ENCODE data around the gene BLNK. TPM values are rescaled to one million over a fixed set of nuclear protein-coding genes. Genes with fewer than 3 reads are reported as not detected.

Gene BLNK
- total RNA-seq, 1 donor from 2014 or later = 7.1 TPM

DNA sequence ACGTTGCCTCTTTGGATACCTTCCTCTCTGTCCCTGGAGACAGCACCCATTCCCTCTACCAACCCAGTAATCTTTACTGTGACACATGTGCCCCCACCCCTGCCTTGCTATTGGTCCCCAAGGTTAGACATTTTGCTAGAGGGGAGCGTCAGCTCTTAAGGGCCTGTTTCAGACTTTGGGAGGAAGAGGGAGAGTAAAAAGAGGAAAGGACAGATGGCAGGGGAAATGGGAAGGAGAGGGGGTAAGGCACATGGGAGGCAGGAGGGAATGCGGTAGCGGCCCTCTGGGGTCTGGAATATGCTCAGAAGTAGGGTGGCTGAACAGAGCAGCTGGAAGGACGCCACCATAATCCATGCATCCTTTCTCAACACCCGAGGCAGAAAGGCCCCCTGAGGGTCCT lies 12.2 kb downstream of the BLNK start:
- Mint-ChIP-seq H3K27me3 (ENCODE audit: low read depth) (no peaks in the 10 kb centered on the region), H3K27ac (no peak overlapping the region), H3K4me3 (no peak overlapping the region), H3K36me3 (no peaks in the 10 kb centered on the region), H3K9me3 (no peaks in the 10 kb centered on the region), H3K4me1 (peaks cover 7% of the 10 kb centered on the region)
- DNase-seq (ENCODE audit: low spot score in 2 of 2, unreplicated experiment in 2 of 2) = no peak
- TF ChIP-seq, protein P1, sequence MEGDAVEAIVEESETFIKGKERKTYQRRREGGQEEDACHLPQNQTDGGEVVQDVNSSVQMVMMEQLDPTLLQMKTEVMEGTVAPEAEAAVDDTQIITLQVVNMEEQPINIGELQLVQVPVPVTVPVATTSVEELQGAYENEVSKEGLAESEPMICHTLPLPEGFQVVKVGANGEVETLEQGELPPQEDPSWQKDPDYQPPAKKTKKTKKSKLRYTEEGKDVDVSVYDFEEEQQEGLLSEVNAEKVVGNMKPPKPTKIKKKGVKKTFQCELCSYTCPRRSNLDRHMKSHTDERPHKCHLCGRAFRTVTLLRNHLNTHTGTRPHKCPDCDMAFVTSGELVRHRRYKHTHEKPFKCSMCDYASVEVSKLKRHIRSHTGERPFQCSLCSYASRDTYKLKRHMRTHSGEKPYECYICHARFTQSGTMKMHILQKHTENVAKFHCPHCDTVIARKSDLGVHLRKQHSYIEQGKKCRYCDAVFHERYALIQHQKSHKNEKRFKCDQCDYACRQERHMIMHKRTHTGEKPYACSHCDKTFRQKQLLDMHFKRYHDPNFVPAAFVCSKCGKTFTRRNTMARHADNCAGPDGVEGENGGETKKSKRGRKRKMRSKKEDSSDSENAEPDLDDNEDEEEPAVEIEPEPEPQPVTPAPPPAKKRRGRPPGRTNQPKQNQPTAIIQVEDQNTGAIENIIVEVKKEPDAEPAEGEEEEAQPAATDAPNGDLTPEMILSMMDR (IDR thresholded peaks at IDR 0.05; ENCODE audit: unreplicated experiment) = no peak

DNA sequence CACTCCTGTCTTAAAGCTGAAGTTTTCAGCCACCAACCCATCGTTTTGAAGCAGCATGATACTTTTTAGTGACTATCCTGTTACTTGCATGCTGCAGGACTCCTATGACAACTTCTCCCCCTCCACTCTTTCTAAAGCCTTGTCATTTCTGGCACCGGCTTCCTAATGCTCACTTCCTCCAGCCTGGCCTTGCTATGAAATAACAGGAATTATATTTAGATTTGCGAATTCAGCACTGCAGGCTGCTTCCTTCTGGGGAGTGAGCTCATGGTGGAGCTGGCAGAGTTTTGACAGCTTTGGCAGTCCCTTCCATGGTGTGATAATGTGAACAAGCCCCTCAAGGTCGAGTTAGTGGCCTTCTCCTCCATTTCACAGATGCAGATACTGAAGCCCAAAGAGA lies 13.4 kb downstream of the BLNK start:
- Mint-ChIP-seq H3K27me3 (ENCODE audit: low read depth) (no peaks in the 10 kb centered on the region), H3K27ac (no peak overlapping the region), H3K4me1 (peaks cover 7% of the 10 kb centered on the region), H3K36me3 (no peaks in the 10 kb centered on the region), H3K9me3 (no peaks in the 10 kb centered on the region), H3K4me3 (no peak overlapping the region)
- TF ChIP-seq, protein P1 (IDR thresholded peaks at IDR 0.05; ENCODE audit: unreplicated experiment) = no peak
- DNase-seq (ENCODE audit: low spot score in 2 of 2, unreplicated experiment in 2 of 2) = no peak

DNA sequence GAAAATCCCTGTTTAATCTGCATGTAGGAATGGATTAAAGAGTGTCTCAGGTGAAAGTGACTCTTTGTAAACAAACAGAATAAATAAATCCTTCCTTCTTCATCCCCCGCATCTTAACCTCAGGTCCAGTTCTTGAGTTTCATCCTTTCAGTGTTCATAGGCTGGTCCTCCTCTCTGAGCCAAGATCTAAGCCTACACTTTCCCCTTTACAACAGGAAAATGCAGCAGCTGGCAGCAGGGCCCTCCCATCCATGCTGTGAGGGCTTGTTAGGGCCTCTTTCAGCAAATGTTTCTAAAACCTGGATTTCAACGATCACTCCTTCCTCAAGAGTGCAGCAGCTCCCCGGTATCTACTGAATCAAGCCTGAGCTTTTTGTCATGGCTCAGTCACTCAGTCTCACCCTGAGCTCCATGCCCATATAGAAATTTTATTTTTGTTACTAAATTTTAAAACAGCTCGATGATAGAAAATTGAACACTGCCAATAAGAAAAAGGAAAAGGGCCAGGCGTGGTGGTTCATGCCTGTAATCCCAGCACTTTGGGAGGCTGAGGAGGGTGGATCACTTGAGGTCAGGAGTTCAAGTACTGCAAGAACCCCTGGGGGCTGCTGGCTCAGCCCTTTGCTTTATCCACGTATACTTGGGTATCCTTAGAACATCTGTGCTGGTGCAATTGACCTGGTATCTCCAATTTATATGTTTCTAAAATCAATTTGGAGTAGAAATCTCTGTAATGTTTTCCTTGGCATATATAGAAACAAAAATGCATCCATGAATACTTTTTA lies 15.6 kb downstream of the BLNK start:
- no peaks in the 10 kb centered on the region for H3K27me3 Mint-ChIP-seq (ENCODE audit: low read depth)
- DNase-seq (ENCODE audit: low spot score in 2 of 2, unreplicated experiment in 2 of 2) = no peak
- no peaks in the 10 kb centered on the region for H3K36me3 Mint-ChIP-seq
- H3K4me3 Mint-ChIP-seq = no peak overlapping the region
- no peaks in the 10 kb centered on the region for H3K9me3 Mint-ChIP-seq
- TF ChIP-seq, protein P1 (IDR thresholded peaks at IDR 0.05; ENCODE audit: unreplicated experiment) = no peak
- H3K27ac Mint-ChIP-seq = no peak overlapping the region
- H3K4me1 Mint-ChIP-seq = peaks cover 4% of the 10 kb centered on the region

GRCh38 chr10:96254976-96255375 lies 16.4 kb downstream of the BLNK start:
- Mint-ChIP-seq H3K4me3 (no peak overlapping the region), H3K4me1 (peaks cover 4% of the 10 kb centered on the region), H3K27ac (no peak overlapping the region), H3K27me3 (ENCODE audit: low read depth) (no peaks in the 10 kb centered on the region), H3K36me3 (no peaks in the 10 kb centered on the region), H3K9me3 (no peaks in the 10 kb centered on the region)
- DNase-seq (ENCODE audit: low spot score in 2 of 2, unreplicated experiment in 2 of 2) = no peak
- TF ChIP-seq, protein P1 (IDR thresholded peaks at IDR 0.05; ENCODE audit: unreplicated experiment) = no peak

- TF ChIP-seq, protein P1 (IDR thresholded peaks at IDR 0.05; ENCODE audit: unreplicated experiment) = no peak
- peaks cover 4% of the 10 kb centered on the region for H3K4me1 Mint-ChIP-seq
- H3K9me3 Mint-ChIP-seq = peaks cover 2% of the 10 kb centered on the region
- no peak overlapping the region for H3K4me3 Mint-ChIP-seq
- no peak for DNase-seq (ENCODE audit: low spot score in 2 of 2, unreplicated experiment in 2 of 2)
- no peaks in the 10 kb centered on the region for H3K27me3 Mint-ChIP-seq (ENCODE audit: low read depth)
- H3K27ac Mint-ChIP-seq = no peak overlapping the region
- no peaks in the 10 kb centered on the region for H3K36me3 Mint-ChIP-seq
Measured at GRCh38 chr10:96252730-96253129, 18.6 kb downstream of the BLNK start.
